ENCODE data around the gene CHST15.

- peak in 1 of 3 experiments; percentile 16 for TF ChIP-seq CTCF (IDR thresholded peaks at IDR 0.05)
- no peak for TF ChIP-seq POLR2A (IDR thresholded peaks at IDR 0.05)
- no peak for TF ChIP-seq POLR2AphosphoS5 (IDR thresholded peaks at IDR 0.05; ENCODE audit: insufficient read depth in 1 of 2, low read depth in 1 of 2)
Measured at GRCh38 chr10:124125305-124126116, 32.1 kb upstream of the CHST15 start.

Measured in vagina (tissue), 2 donors.